Hepatocyte (in vitro differentiated cells): Measurements from ENCODE around the gene SGCA. TPM values are rescaled to one million over a fixed set of nuclear protein-coding genes. Genes with fewer than 3 reads are reported as not detected.

ENCODE experiments used
- DNase-seq: peaks from one replicate; pipeline ENCODE4 v3.0.0-alpha.2; 2016; ENCODE audit warnings: low spot score
- H2AFZ ChIP-seq: fragments of 200-600 bp; sonication (generic); 2 replicates; pipeline ENCODE4 v1.6.0; 2016; ENCODE audit warnings: antibody characterized with exemption, mild to moderate bottlenecking
- H3K27ac ChIP-seq: fragments of 200-600 bp; sonication (generic); 2 replicates; pipeline ENCODE4 v1.5.1; 2016; ENCODE audit warnings: mild to moderate bottlenecking
- H3K27me3 ChIP-seq: fragments of 200-600 bp; sonication (generic); 2 replicates; pipeline ENCODE4 v1.6.1; 2016
- H3K36me3 ChIP-seq: fragments of 200-600 bp; sonication (generic); replicated peaks from 2 replicates; pipeline ENCODE4 v1.5.1; 2016; ENCODE audit warnings: low read depth; ENCODE audit not compliant: insufficient read depth
- H3K4me1 ChIP-seq: fragments of 200-600 bp; sonication (generic); 2 replicates; pipeline ENCODE4 v1.5.1; 2016; ENCODE audit warnings: mild to moderate bottlenecking, moderate library complexity; ENCODE audit not compliant: insufficient read depth
- H3K4me2 ChIP-seq: fragments of 200-600 bp; sonication (generic); 2 replicates; pipeline ENCODE4 v1.6.0; 2016
- H3K4me3 ChIP-seq: fragments of 200-600 bp; sonication (generic); 2 replicates; pipeline ENCODE4 v1.5.1; 2016; ENCODE audit warnings: mild to moderate bottlenecking
- H3K79me2 ChIP-seq: fragments of 200-600 bp; sonication (generic); 2 replicates; pipeline ENCODE4 v1.6.0; 2017; ENCODE audit warnings: mild to moderate bottlenecking
- H3K9me2 ChIP-seq: fragments of 200-600 bp; sonication (generic); replicated peaks from 2 replicates; pipeline ENCODE4 v1.6.0; 2017; ENCODE audit warnings: mild to moderate bottlenecking; ENCODE audit not compliant: insufficient read depth
- H3K9me3 ChIP-seq: fragments of 200-600 bp; sonication (generic); 2 replicates; pipeline ENCODE4 v1.5.1; 2016; ENCODE audit warnings: low read depth, mild to moderate bottlenecking
- H4K20me1 ChIP-seq: fragments of 200-600 bp; sonication (generic); 2 replicates; pipeline ENCODE4 v1.6.0; 2016; ENCODE audit warnings: mild to moderate bottlenecking; ENCODE audit not compliant: insufficient read depth, poor library complexity, severe bottlenecking
- CTCF ChIP-seq: fragments of 200-600 bp; sonication (generic); IDR thresholded peaks from 2 replicates; pipeline ENCODE4 v1.5.1; 2016; ENCODE audit warnings: antibody characterized with exemption, mild to moderate bottlenecking; ENCODE audit not compliant: poor library complexity
- EZH2 ChIP-seq: fragments of 200-600 bp; sonication (generic); IDR thresholded peaks from 2 replicates; pipeline ENCODE4 v1.6.1; 2016; ENCODE audit warnings: antibody characterized with exemption, mild to moderate bottlenecking, borderline replicate concordance
- EZH2phosphoT487 ChIP-seq: fragments of 200-600 bp; sonication (generic); IDR thresholded peaks from one replicate; pipeline ENCODE4 v1.6.1; 2018; ENCODE audit warnings: antibody characterized with exemption, mild to moderate bottlenecking, low read depth, moderate library complexity; ENCODE audit not compliant: unreplicated experiment, severe bottlenecking
- WGBS: methylation state at CpG from one replicate; pipeline ENCODE4 v1.1.6; 2016; ENCODE audit warnings: low lambda C conversion rate; ENCODE audit errors: missing lambda C conversion rate; 5-methylcytosine and 5-hydroxymethylcytosine counted together
- polyA plus RNA-seq: library from polyadenylated mRNA; unstranded; fragments of >200 nt; fragmentation: Nextera tagmentation; extraction: Ambion mirVana; gene quantifications from 2 replicates; pipeline ENCODE4 v1.2.1, GENCODE V29; 2016
- total RNA-seq: library from RNA; depleted of rRNA; stranded (reverse); fragments of >200 nt; gene quantifications from 2 replicates; pipeline ENCODE4 v1.2.3, GENCODE V29; 2014

SGCA gene
- total and polyA plus RNA-seq, 2 experiments from 2014 or later, result 0.37 to 2.2 TPM

GRCh38 chr17:50168319-50168718, 2.5 kb downstream of the SGCA start:
- Histone ChIP-seq H3K4me3 (no peak overlapping the region), H3K9me3 (no peaks in the 10 kb centered on the region), H3K9me2 (no peaks in the 10 kb centered on the region), H3K79me2 (no peaks in the 10 kb centered on the region), H3K27ac (no peak overlapping the region), H3K36me3 (no peaks in the 10 kb centered on the region), H3K4me1 (peaks cover 8% of the 10 kb centered on the region), H2AFZ (no peak overlapping the region), H4K20me1 (no peaks in the 10 kb centered on the region), H3K27me3 (no peaks in the 10 kb centered on the region), H3K4me2 (no peak overlapping the region)
- DNase-seq, result no peak
- TF ChIP-seq EZH2phosphoT487, result no peak
- TF ChIP-seq CTCF, result no peak
- TF ChIP-seq EZH2, result no peak
- WGBS, result 91% methylated on average over 11 of the region's 13 CpGs

- DNase-seq, result peak; percentile 76
- H3K9me3 ChIP-seq, result no peaks in the 10 kb centered on the region
- H3K9me2 ChIP-seq, result no peaks in the 10 kb centered on the region
- H3K4me3 ChIP-seq, result no peak overlapping the region
- no peak overlapping the region for H3K4me2 ChIP-seq
- H3K27ac ChIP-seq, result no peak overlapping the region
- TF ChIP-seq CTCF (peak; percentile 90), EZH2 (no peak)
- H2AFZ ChIP-seq, result no peak overlapping the region
- no peaks in the 10 kb centered on the region for H3K79me2 ChIP-seq
- no peaks in the 10 kb centered on the region for H3K36me3 ChIP-seq
- H3K4me1 ChIP-seq, result peaks cover 8% of the 10 kb centered on the region
- no peaks in the 10 kb centered on the region for H3K27me3 ChIP-seq
- 39% methylated on average over 11 of the region's 14 CpGs for WGBS
- no peaks in the 10 kb centered on the region for H4K20me1 ChIP-seq
These were observed 3.4 kb downstream of the SGCA start for GRCh38 chr17:50169121-50169764.

- 95% methylated on average over 9 of the region's 9 CpGs for WGBS
- no peak for TF ChIP-seq EZH2
- no peak for TF ChIP-seq EZH2phosphoT487
- no peak for TF ChIP-seq CTCF
These were observed 4.2 kb downstream of the SGCA start for GRCh38 chr17:50169881-50170459.

More at GRCh38 chr17:50169881-50170459, 4.2 kb downstream of the SGCA start:
- Histone ChIP-seq H3K9me2 (no peaks in the 10 kb centered on the region), H3K79me2 (no peaks in the 10 kb centered on the region), H4K20me1 (no peaks in the 10 kb centered on the region), H3K4me2 (no peak overlapping the region), H3K36me3 (no peaks in the 10 kb centered on the region), H3K27me3 (no peaks in the 10 kb centered on the region), H3K4me1 (peaks cover 8% of the 10 kb centered on the region), H2AFZ (no peak overlapping the region), H3K27ac (no peak overlapping the region), H3K4me3 (no peak overlapping the region), H3K9me3 (no peaks in the 10 kb centered on the region)
- DNase-seq, result no peak
